NCI-H1092 (cell line): ENCODE data around the gene PRRC2C.
"Not testable (repeated sequence)": the region's sequence is repeated elsewhere in the genome, so short reads cannot be mapped to it uniquely, and the experiment has no call there.

Experiments used
- DNase-seq: peaks from one replicate; lab custom pipeline; 2025; lab: John Stamatoyannopoulos, UW

The PRRC2C gene

GRCh38 chr1:171500803-171501202, 15.5 kb downstream of the PRRC2C start:
- no peak for DNase-seq

GRCh38 chr1:171501305-171502024, 16.1 kb downstream of the PRRC2C start:
- DNase-seq = no peak

GRCh38 chr1:171506525-171507304, 21.4 kb downstream of the PRRC2C start:
- no peak for DNase-seq

GRCh38 chr1:171507435-171507834, 22.1 kb downstream of the PRRC2C start:
- DNase-seq = no peak

- DNase-seq = no peak
These were observed 23.9 kb downstream of the PRRC2C start for GRCh38 chr1:171509191-171509590.

GRCh38 chr1:171513743-171514142, 28.4 kb downstream of the PRRC2C start:
- DNase-seq = no peak

- no peak for DNase-seq
These were observed 30.0 kb downstream of the PRRC2C start for GRCh38 chr1:171515299-171515698.

- DNase-seq = no peak
These were observed 30.4 kb downstream of the PRRC2C start for GRCh38 chr1:171515741-171516140.

GRCh38 chr1:171521567-171521966, 36.2 kb downstream of the PRRC2C start:
- DNase-seq = no peak

- DNase-seq = no peak
These were observed 45.3 kb downstream of the PRRC2C start for GRCh38 chr1:171530676-171531075.

- DNase-seq = no peak
These were observed 47.2 kb downstream of the PRRC2C start for GRCh38 chr1:171532520-171532919.

- no peak for DNase-seq
These were observed 60.2 kb downstream of the PRRC2C start for GRCh38 chr1:171545523-171545922.

GRCh38 chr1:171550050-171550449, 64.7 kb downstream of the PRRC2C start:
- no peak for DNase-seq

- DNase-seq = not testable (repeated sequence)
These were observed 65.3 kb downstream of the PRRC2C start for GRCh38 chr1:171550598-171551100.

GRCh38 chr1:171553960-171554359, 68.6 kb downstream of the PRRC2C start:
- DNase-seq = not testable (repeated sequence)

- no peak for DNase-seq
These were observed 78.3 kb downstream of the PRRC2C start for GRCh38 chr1:171563675-171564074.

GRCh38 chr1:171566467-171566866, 81.1 kb downstream of the PRRC2C start:
- DNase-seq = no peak

- no peak for DNase-seq
These were observed 85.0 kb downstream of the PRRC2C start for GRCh38 chr1:171570295-171570694.

GRCh38 chr1:171576144-171576543, 90.8 kb downstream of the PRRC2C start:
- DNase-seq = no peak

- no peak for DNase-seq
These were observed 95.9 kb downstream of the PRRC2C start for GRCh38 chr1:171581226-171581625.

GRCh38 chr1:171581766-171582165, 96.4 kb downstream of the PRRC2C start:
- no peak for DNase-seq

GRCh38 chr1:171582589-171582988, 97.3 kb downstream of the PRRC2C start:
- no peak for DNase-seq

- DNase-seq = no peak
These were observed 98.4 kb downstream of the PRRC2C start for GRCh38 chr1:171583591-171584201.
